Astrocyte (in vitro differentiated cells and primary cell): ENCODE measurements around the gene PPP1R1A.

ENCODE experiments used
- CTCF ChIP-seq: IDR thresholded peaks from 2 replicates; pipeline ENCODE4 v1.5.1; 2011; ENCODE audit warnings: low read depth, mild to moderate bottlenecking, inconsistent platforms, low read length, moderate library complexity; ENCODE audit not compliant: insufficient read depth
- EZH2 ChIP-seq: IDR thresholded peaks from 2 replicates; pipeline ENCODE4 v1.6.1; 2012; ENCODE audit warnings: mild to moderate bottlenecking, low read length, inconsistent platforms; ENCODE audit not compliant: insufficient read depth

DNA sequence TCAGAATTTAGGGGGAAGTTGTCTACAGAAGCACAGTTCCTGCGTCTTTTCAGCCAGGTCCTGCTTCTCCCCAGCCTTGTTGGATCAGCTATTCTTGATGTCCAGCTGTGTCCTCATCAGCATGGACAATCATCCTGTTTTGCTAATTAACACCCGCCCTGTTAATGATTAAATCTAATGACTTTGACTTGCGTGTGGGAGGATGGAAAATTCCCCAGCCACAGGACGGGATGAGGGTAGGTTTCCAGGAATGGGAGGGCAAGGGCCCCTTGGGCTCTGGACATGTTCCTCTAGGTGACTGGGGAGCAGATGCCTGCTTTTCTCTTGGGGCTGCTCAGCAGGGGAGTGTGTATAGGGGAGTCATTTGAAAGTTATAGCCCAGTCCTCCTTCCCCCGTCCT, 5.3 kb upstream of the PPP1R1A start:
- TF ChIP-seq CTCF (no peak), EZH2 (no peak)
